Measurements from ENCODE around the gene TMEM79.
A peak's percentile ranks its signal among the peaks of the same experiment; 100 is the strongest.
"Not testable (repeated sequence)": the region's sequence is repeated elsewhere in the genome, so short reads cannot be mapped to it uniquely, and the experiment has no call there.

TMEM79 gene

GRCh38 chr1:156320560-156320959, 36.4 kb downstream of the TMEM79 start:
- Histone ChIP-seq H3K4me3 (ENCODE audit: low read depth, low read length) (no peak overlapping the region), H3K9ac (ENCODE audit: low read depth, low read length) (no peak overlapping the region), H3K9me3 (ENCODE audit: control insufficient read depth, insufficient read depth, low read length) (no peaks in the 10 kb centered on the region), H3K36me3 (ENCODE audit: control insufficient read depth, insufficient read depth, low read length) (peaks cover 75% of the 10 kb centered on the region), H3K27me3 (ENCODE audit: control insufficient read depth, insufficient read depth, low read length) (no peaks in the 10 kb centered on the region), H3K4me1 (ENCODE audit: control insufficient read depth, insufficient read depth, low read length) (no peaks in the 10 kb centered on the region)

GRCh38 chr1:156323179-156323578, 39.1 kb downstream of the TMEM79 start:
- H3K4me1 ChIP-seq (ENCODE audit: control insufficient read depth, insufficient read depth, low read length); H3K27me3 ChIP-seq (ENCODE audit: control insufficient read depth, insufficient read depth, low read length); H3K9me3 ChIP-seq (ENCODE audit: control insufficient read depth, insufficient read depth, low read length); H3K9ac ChIP-seq (ENCODE audit: low read depth, low read length); H3K4me3 ChIP-seq (ENCODE audit: low read depth, low read length): not testable (repeated sequence)
- H3K36me3 ChIP-seq (ENCODE audit: control insufficient read depth, insufficient read depth, low read length): peaks cover 59% of the 10 kb centered on the region

- peaks cover 31% of the 10 kb centered on the region for H3K36me3 ChIP-seq (ENCODE audit: control insufficient read depth, insufficient read depth, low read length)
Measured at GRCh38 chr1:156336242-156336641, 52.1 kb downstream of the TMEM79 start.

GRCh38 chr1:156337052-156337887, 53.1 kb downstream of the TMEM79 start:
- H3K36me3 ChIP-seq (ENCODE audit: control insufficient read depth, insufficient read depth, low read length): peaks cover 22% of the 10 kb centered on the region
- peak overlapping the region; percentile 82 for H3K9ac ChIP-seq (ENCODE audit: low read depth, low read length)
- H3K4me3 ChIP-seq (ENCODE audit: low read depth, low read length): peak overlapping the region; percentile 93
- H3K4me1 ChIP-seq (ENCODE audit: control insufficient read depth, insufficient read depth, low read length): peaks cover 3% of the 10 kb centered on the region
- no peaks in the 10 kb centered on the region for H3K27me3 ChIP-seq (ENCODE audit: control insufficient read depth, insufficient read depth, low read length)
- H3K9me3 ChIP-seq (ENCODE audit: control insufficient read depth, insufficient read depth, low read length): no peaks in the 10 kb centered on the region

More at GRCh38 chr1:156336242-156336641, 52.1 kb downstream of the TMEM79 start:
- Histone ChIP-seq H3K4me1 (ENCODE audit: control insufficient read depth, insufficient read depth, low read length) (peaks cover 3% of the 10 kb centered on the region), H3K27me3 (ENCODE audit: control insufficient read depth, insufficient read depth, low read length) (no peaks in the 10 kb centered on the region), H3K9ac (ENCODE audit: low read depth, low read length) (no peak overlapping the region), H3K4me3 (ENCODE audit: low read depth, low read length) (peak overlapping the region; percentile 93), H3K9me3 (ENCODE audit: control insufficient read depth, insufficient read depth, low read length) (no peaks in the 10 kb centered on the region)

- Histone ChIP-seq H3K27me3 (ENCODE audit: control insufficient read depth, insufficient read depth, low read length) (no peaks in the 10 kb centered on the region), H3K36me3 (ENCODE audit: control insufficient read depth, insufficient read depth, low read length) (peaks cover 17% of the 10 kb centered on the region), H3K4me1 (ENCODE audit: control insufficient read depth, insufficient read depth, low read length) (peaks cover 3% of the 10 kb centered on the region), H3K9me3 (ENCODE audit: control insufficient read depth, insufficient read depth, low read length) (no peaks in the 10 kb centered on the region), H3K9ac (ENCODE audit: low read depth, low read length) (peak overlapping the region; percentile 82), H3K4me3 (ENCODE audit: low read depth, low read length) (peak overlapping the region; percentile 93)
Measured at GRCh38 chr1:156337888-156338179, 53.7 kb downstream of the TMEM79 start.

GRCh38 chr1:156338180-156338976, 54.3 kb downstream of the TMEM79 start, which contains the start of the genes CCT3 and TSACC:
TSS of gene CCT3 (minus strand) at chr1:156338292. CDS start at chr1:156338184, 108 bp downstream.
TSS of gene TSACC (plus strand) at chr1:156338526. CDS start at chr1:156339758, 1,232 bp downstream.
- no peaks in the 10 kb centered on the region for H3K27me3 ChIP-seq (ENCODE audit: control insufficient read depth, insufficient read depth, low read length)
- peak within 1 kb of the TSS; percentile 82 for H3K9ac ChIP-seq (ENCODE audit: low read depth, low read length)
- H3K4me3 ChIP-seq (ENCODE audit: low read depth, low read length): peak within 1 kb of the TSS; percentile 93
- H3K9me3 ChIP-seq (ENCODE audit: control insufficient read depth, insufficient read depth, low read length): no peaks in the 10 kb centered on the region
- peaks cover 3% of the 10 kb centered on the region for H3K4me1 ChIP-seq (ENCODE audit: control insufficient read depth, insufficient read depth, low read length)
- peaks cover 12% of the 10 kb centered on the region for H3K36me3 ChIP-seq (ENCODE audit: control insufficient read depth, insufficient read depth, low read length)
